SK-N-SH (cell line): Measurements from ENCODE around the gene FRY. TPM values are rescaled to one million over a fixed set of nuclear protein-coding genes. Genes with fewer than 3 reads are reported as not detected.

Experiments used
- CTCF ChIA-PET: fragments of 300-600, 350-600 bp; formaldehyde crosslinking; extraction: SDS; loops from one replicate; lab custom pipeline; 2021; lab: Yijun Ruan, JAX
- POLR2A ChIA-PET: fragments of 350-600 bp; sonication (Branson Sonifier 250); formaldehyde crosslinking; extraction: SDS; loops from one replicate; lab custom pipeline; 2020; ENCODE audit warnings: antibody characterized with exemption, inconsistent platforms; lab: Yijun Ruan, JAX
- DNase-seq: peaks from one replicate; pipeline ENCODE4 v3.0.0; 2012
- H2AFZ ChIP-seq: fragments of 200-600 bp; sonication (generic); 2 replicates; pipeline ENCODE4 v1.8.1; 2016; ENCODE audit warnings: antibody characterized with exemption, mild to moderate bottlenecking, low read depth
- H3F3A ChIP-seq: fragments of 200-600 bp; sonication (generic); replicated peaks from 2 replicates; pipeline ENCODE3; 2016; ENCODE audit warnings: antibody characterized with exemption, mild to moderate bottlenecking; ENCODE audit not compliant: insufficient read depth
- H3K27ac ChIP-seq, 2 experiments: fragments of 200-500 bp in 1 of 2; fragments of 200-600 bp in 1 of 2; sonication (Bioruptor generic) in 1 of 2; sonication (generic), shearing (Covaris generic) in 1 of 2; 2 replicates each; pipeline versions ENCODE4 v1.5.1 to v1.6.1; 2014 to 2016; ENCODE audit warnings: low read depth in 2 of 2, inconsistent platforms in 1 of 2, low read length in 1 of 2, mild to moderate bottlenecking in 1 of 2, mixed read lengths in 1 of 2
- H3K27me3 ChIP-seq: fragments of 200-600 bp; sonication (generic), shearing (Covaris generic); 2 replicates; pipeline ENCODE4 v1.6.1; 2016; ENCODE audit warnings: mixed run types; ENCODE audit not compliant: insufficient read depth
- H3K36me3 ChIP-seq, 2 experiments: fragments of 200-500 bp in 1 of 2; fragments of 200-600 bp in 1 of 2; sonication (Bioruptor generic) in 1 of 2; sonication (generic) in 1 of 2; replicated peaks in 1 of 2; 2 replicates each; pipeline versions ENCODE3 to v1.5.1; 2014 to 2016; ENCODE audit warnings: low read length in 1 of 2, mild to moderate bottlenecking in 1 of 2; ENCODE audit not compliant: insufficient read depth in 2 of 2, control insufficient read depth in 1 of 2
- H3K4me1 ChIP-seq, 2 experiments: fragments of 200-500 bp in 1 of 2; fragments of 200-600 bp in 1 of 2; sonication (Bioruptor generic) in 1 of 2; sonication (generic), shearing (Covaris generic) in 1 of 2; 2 replicates each; pipeline versions ENCODE4 v1.5.1 to v1.6.1; 2014 to 2016; ENCODE audit warnings: low read depth in 1 of 2, low read length in 1 of 2, mixed run types in 1 of 2; ENCODE audit not compliant: insufficient read depth in 2 of 2, control insufficient read depth in 1 of 2
- H3K4me2 ChIP-seq: fragments of 200-600 bp; sonication (generic), shearing (Covaris generic); 2 replicates; pipeline ENCODE4 v1.6.1; 2017; ENCODE audit warnings: mixed run types
- H3K4me3 ChIP-seq, 2 experiments: fragments of 200-500 bp in 1 of 2; fragments of 200-600 bp in 1 of 2; sonication (Bioruptor generic) in 1 of 2; sonication (generic), shearing (Covaris generic) in 1 of 2; 2 replicates each; pipeline versions ENCODE4 v1.5.1 to v1.8.1; 2014 to 2016; ENCODE audit warnings: low read depth in 2 of 2, inconsistent platforms in 1 of 2, low read length in 1 of 2, mild to moderate bottlenecking in 1 of 2, mixed read lengths in 1 of 2, moderate library complexity in 1 of 2
- H3K79me2 ChIP-seq: fragments of 200-600 bp; sonication (generic); 2 replicates; pipeline ENCODE4 v1.8.1; 2017; ENCODE audit warnings: mild to moderate bottlenecking; ENCODE audit not compliant: insufficient read depth
- H3K9ac ChIP-seq: fragments of 200-600 bp; sonication (generic); 2 replicates; pipeline ENCODE4 v1.6.1; 2017; ENCODE audit warnings: mixed run types
- H3K9me2 ChIP-seq: fragments of 200-600 bp; sonication (generic); 2 replicates; pipeline ENCODE4 v1.6.1; 2017; ENCODE audit warnings: mixed run types
- H3K9me3 ChIP-seq: fragments of 200-600 bp; sonication (generic); 2 replicates; pipeline ENCODE4 v1.6.1; 2017; ENCODE audit warnings: mixed run types, mild to moderate bottlenecking, moderate library complexity
- H4K20me1 ChIP-seq: fragments of 200-600 bp; sonication (generic); 2 replicates; pipeline ENCODE4 v1.6.1; 2017; ENCODE audit warnings: mild to moderate bottlenecking, mixed run types; ENCODE audit not compliant: insufficient read depth
- ELF1 ChIP-seq: IDR thresholded peaks from 2 replicates; pipeline ENCODE4 v1.4.0; 2012
- EP300 ChIP-seq, 2 experiments: IDR thresholded peaks; 2 replicates each; pipeline versions ENCODE4 v1.4.0 to v1.6.1; 2012; ENCODE audit warnings: borderline replicate concordance in 1 of 2, low read depth in 1 of 2, low read length in 1 of 2
- EZH2phosphoT487 ChIP-seq: fragments of 200-600 bp; sonication (generic); IDR thresholded peaks from 2 replicates; pipeline ENCODE4 v1.6.1; 2017; ENCODE audit warnings: low read depth, mixed run types, mild to moderate bottlenecking, antibody characterized with exemption, moderate library complexity, borderline replicate concordance
- FOSL2 ChIP-seq: IDR thresholded peaks from 2 replicates; pipeline ENCODE4 v1.4.0; 2012; ENCODE audit warnings: low read depth, mild to moderate bottlenecking, moderate library complexity, borderline replicate concordance
- GATA2 ChIP-seq: sonication (generic); formaldehyde crosslinking; IDR thresholded peaks from 2 replicates; pipeline ENCODE4 v1.5.0; 2020; ENCODE audit warnings: mild to moderate bottlenecking, missing genetic modification reagents
- JUND ChIP-seq: IDR thresholded peaks from 2 replicates; pipeline ENCODE4 v1.4.0; 2012
- MXI1 ChIP-seq: IDR thresholded peaks from 2 replicates; pipeline ENCODE4 v1.6.1; 2012; ENCODE audit warnings: mild to moderate bottlenecking, low read depth, low read length, improper control_type of control experiment
- NFIC ChIP-seq: IDR thresholded peaks from 2 replicates; pipeline ENCODE4 v1.4.0; 2012; ENCODE audit warnings: borderline replicate concordance
- RAD21 ChIP-seq: IDR thresholded peaks from 2 replicates; pipeline ENCODE4 v1.6.1; 2012; ENCODE audit warnings: mild to moderate bottlenecking, low read length
- RCOR1 ChIP-seq: fragments of 150-350 bp; IDR thresholded peaks from 2 replicates; pipeline ENCODE4 v1.6.1; 2017; ENCODE audit warnings: antibody characterized with exemption, low read length
- SIN3A ChIP-seq: IDR thresholded peaks from 2 replicates; pipeline ENCODE4 v1.6.1; 2012; ENCODE audit warnings: low read depth, mild to moderate bottlenecking, low read length, moderate library complexity, borderline replicate concordance
- SMC3 ChIP-seq: IDR thresholded peaks from 2 replicates; pipeline ENCODE4 v1.6.1; 2012; ENCODE audit warnings: low read depth, low read length, improper control_type of control experiment
- TAF1 ChIP-seq: IDR thresholded peaks from 2 replicates; pipeline ENCODE4 v1.6.1; 2012; ENCODE audit warnings: low read depth, mild to moderate bottlenecking, low read length, moderate library complexity, borderline replicate concordance
- TEAD4 ChIP-seq: IDR thresholded peaks from 2 replicates; pipeline ENCODE4 v1.4.0; 2012; ENCODE audit warnings: mild to moderate bottlenecking, borderline replicate concordance; ENCODE audit not compliant: insufficient read depth
- YY1 ChIP-seq: IDR thresholded peaks from 2 replicates; pipeline ENCODE4 v1.4.0; 2012; ENCODE audit warnings: low read depth, mild to moderate bottlenecking
- WGBS: methylation state at CpG from one replicate; pipeline ENCODE4 v1.1.6; 2017; ENCODE audit warnings: low lambda C conversion rate; 5-methylcytosine and 5-hydroxymethylcytosine counted together
- polyA plus RNA-seq, 3 experiments: library from polyadenylated mRNA; depleted of rRNA; stranded (reverse); fragments of >200 nt; gene quantifications; 2 replicates each; pipeline ENCODE4 v1.2.3, GENCODE V29; 2012
- TF ChIP-seq, protein P1 (sequence below): fragments of 150-350 bp; IDR thresholded peaks from 2 replicates; pipeline ENCODE4 v1.6.1; 2016; ENCODE audit warnings: mild to moderate bottlenecking, low read depth, low read length
- TF ChIP-seq, protein P2 (sequence below): IDR thresholded peaks from 2 replicates; pipeline ENCODE4 v1.6.1; 2012; ENCODE audit warnings: mild to moderate bottlenecking, low read depth, low read length, moderate library complexity
- TF ChIP-seq, protein P3 (sequence below): IDR thresholded peaks from 2 replicates; pipeline ENCODE4 v1.4.0; 2012; ENCODE audit warnings: low read depth

FRY gene
- polyA plus RNA-seq, 1 of the 3 experiments (the other 2 are of a cell fraction), result 1.4 TPM

DNA sequence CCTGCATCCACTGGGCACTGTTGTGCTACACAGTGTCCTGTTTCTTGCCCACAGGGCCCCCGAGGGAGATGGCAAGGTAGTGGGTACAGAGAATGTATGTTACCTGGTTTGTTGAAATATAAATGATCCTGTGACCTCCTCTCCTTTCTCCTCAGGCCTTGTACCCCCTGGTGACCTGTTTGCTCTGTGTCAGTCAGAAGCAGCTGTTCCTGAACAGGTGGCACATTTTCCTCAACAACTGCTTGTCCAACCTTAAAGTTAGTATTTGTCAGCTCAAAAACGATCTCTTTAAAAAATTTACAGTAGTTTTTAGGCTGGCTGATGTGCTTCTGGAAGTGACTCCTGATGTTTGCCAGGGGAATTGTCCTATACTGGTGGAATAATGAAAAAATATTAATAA is 105.1 kb downstream of the FRY start:
- no peak overlapping the region for H3K9ac ChIP-seq
- peaks cover 5% of the 10 kb centered on the region for H3F3A ChIP-seq
- H3K79me2 ChIP-seq, result no peaks in the 10 kb centered on the region
- ChIA-PET POLR2A (no interaction called here), CTCF (interaction anchor here (1.3 to 1.5 kb wide), 2 partner anchors 11 to 227 kb away, joined by 3 to 4 read pairs; no protein-coding TSS in a partner anchor)
- no peaks in the 10 kb centered on the region for H3K9me2 ChIP-seq
- no peaks in the 10 kb centered on the region for H3K9me3 ChIP-seq
- no peak overlapping the region for H3K4me3 ChIP-seq
- 67% methylated on average over 2 of the region's 2 CpGs for WGBS
- peaks cover 7 to 17% of the 10 kb centered on the region in 2 experiments; a peak in 3 of 4 replicates for H3K4me1 ChIP-seq
- H3K4me2 ChIP-seq, result no peak overlapping the region
- no peak overlapping the region for H3K27ac ChIP-seq
- no peak overlapping the region for H2AFZ ChIP-seq
- DNase-seq, result no peak
- H3K36me3 ChIP-seq, result no peaks in the 10 kb centered on the region
- H4K20me1 ChIP-seq, result no peaks in the 10 kb centered on the region
- no peaks in the 10 kb centered on the region for H3K27me3 ChIP-seq
- TF ChIP-seq RCOR1, result no peak
- no peak for TF ChIP-seq GATA2 (CRISPR knock-in tag)
- TF ChIP-seq MXI1, result no peak
- no peak for TF ChIP-seq RAD21
- TF ChIP-seq, protein P1, sequence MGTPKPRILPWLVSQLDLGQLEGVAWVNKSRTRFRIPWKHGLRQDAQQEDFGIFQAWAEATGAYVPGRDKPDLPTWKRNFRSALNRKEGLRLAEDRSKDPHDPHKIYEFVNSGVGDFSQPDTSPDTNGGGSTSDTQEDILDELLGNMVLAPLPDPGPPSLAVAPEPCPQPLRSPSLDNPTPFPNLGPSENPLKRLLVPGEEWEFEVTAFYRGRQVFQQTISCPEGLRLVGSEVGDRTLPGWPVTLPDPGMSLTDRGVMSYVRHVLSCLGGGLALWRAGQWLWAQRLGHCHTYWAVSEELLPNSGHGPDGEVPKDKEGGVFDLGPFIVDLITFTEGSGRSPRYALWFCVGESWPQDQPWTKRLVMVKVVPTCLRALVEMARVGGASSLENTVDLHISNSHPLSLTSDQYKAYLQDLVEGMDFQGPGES, result no peak
- TF ChIP-seq YY1, result no peak
- TF ChIP-seq SIN3A, result no peak
- no peak for TF ChIP-seq ELF1
- no peak for TF ChIP-seq SMC3
- TF ChIP-seq FOSL2, result no peak
- TF ChIP-seq EZH2phosphoT487, result no peak
- TF ChIP-seq, protein P2, sequence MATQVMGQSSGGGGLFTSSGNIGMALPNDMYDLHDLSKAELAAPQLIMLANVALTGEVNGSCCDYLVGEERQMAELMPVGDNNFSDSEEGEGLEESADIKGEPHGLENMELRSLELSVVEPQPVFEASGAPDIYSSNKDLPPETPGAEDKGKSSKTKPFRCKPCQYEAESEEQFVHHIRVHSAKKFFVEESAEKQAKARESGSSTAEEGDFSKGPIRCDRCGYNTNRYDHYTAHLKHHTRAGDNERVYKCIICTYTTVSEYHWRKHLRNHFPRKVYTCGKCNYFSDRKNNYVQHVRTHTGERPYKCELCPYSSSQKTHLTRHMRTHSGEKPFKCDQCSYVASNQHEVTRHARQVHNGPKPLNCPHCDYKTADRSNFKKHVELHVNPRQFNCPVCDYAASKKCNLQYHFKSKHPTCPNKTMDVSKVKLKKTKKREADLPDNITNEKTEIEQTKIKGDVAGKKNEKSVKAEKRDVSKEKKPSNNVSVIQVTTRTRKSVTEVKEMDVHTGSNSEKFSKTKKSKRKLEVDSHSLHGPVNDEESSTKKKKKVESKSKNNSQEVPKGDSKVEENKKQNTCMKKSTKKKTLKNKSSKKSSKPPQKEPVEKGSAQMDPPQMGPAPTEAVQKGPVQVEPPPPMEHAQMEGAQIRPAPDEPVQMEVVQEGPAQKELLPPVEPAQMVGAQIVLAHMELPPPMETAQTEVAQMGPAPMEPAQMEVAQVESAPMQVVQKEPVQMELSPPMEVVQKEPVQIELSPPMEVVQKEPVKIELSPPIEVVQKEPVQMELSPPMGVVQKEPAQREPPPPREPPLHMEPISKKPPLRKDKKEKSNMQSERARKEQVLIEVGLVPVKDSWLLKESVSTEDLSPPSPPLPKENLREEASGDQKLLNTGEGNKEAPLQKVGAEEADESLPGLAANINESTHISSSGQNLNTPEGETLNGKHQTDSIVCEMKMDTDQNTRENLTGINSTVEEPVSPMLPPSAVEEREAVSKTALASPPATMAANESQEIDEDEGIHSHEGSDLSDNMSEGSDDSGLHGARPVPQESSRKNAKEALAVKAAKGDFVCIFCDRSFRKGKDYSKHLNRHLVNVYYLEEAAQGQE, result no peak
- no peak for TF ChIP-seq TEAD4
- TF ChIP-seq TAF1, result no peak
- TF ChIP-seq NFIC, result no peak
- TF ChIP-seq, protein P3, sequence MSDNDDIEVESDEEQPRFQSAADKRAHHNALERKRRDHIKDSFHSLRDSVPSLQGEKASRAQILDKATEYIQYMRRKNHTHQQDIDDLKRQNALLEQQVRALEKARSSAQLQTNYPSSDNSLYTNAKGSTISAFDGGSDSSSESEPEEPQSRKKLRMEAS, result no peak
- no peak for TF ChIP-seq JUND
- no peak for TF ChIP-seq EP300 (IDR thresholded peaks at IDR 0.05; ENCODE audit: borderline replicate concordance in 1 of 2, low read depth in 1 of 2, low read length in 1 of 2)
